ENCODE results near the gene CD6. TPM values are rescaled to one million over a fixed set of nuclear protein-coding genes. Genes with fewer than 3 reads are reported as not detected.

The CD6 gene
- polyA plus RNA-seq, 1 donor (not counting 4 experiments of a cell fraction or from before 2014, with no cell fraction given): 0.03 TPM

- Histone ChIP-seq H4K20me1 (ENCODE audit: control insufficient read depth, extremely low read depth, insufficient read depth, low read length) (no peaks in the 10 kb centered on the region), H3K4me2 (ENCODE audit: control insufficient read depth, extremely low read depth, insufficient read depth, low read depth, low read length) (no peak overlapping the region), H3K9me3 (ENCODE audit: control insufficient read depth, low read depth, low read length) (no peaks in the 10 kb centered on the region), H3K4me3 (ENCODE audit: control insufficient read depth in 2 of 3, extremely low read depth in 1 of 3, insufficient read depth in 2 of 3, low read depth in 1 of 3, low read length in 3 of 3) (no peak overlapping the region), H3K9me1 (ENCODE audit: control insufficient read depth, extremely low read depth, insufficient read depth, low read length) (no peaks in the 10 kb centered on the region), H3K27me3 (ENCODE audit: control insufficient read depth, extremely low read depth, insufficient read depth, low read length) (peaks cover 25% of the 10 kb centered on the region), H3K36me3 (ENCODE audit: control insufficient read depth in 2 of 2, extremely low read depth in 1 of 2, insufficient read depth in 2 of 2, low read length in 2 of 2) (no peaks in the 10 kb centered on the region), H3K27ac (ENCODE audit: control insufficient read depth, insufficient read depth, low read length) (no peak overlapping the region), H3K79me2 (ENCODE audit: control insufficient read depth, insufficient read depth, low read length) (no peaks in the 10 kb centered on the region), H3K9ac (ENCODE audit: control insufficient read depth, extremely low read depth, insufficient read depth, low read length) (no peak overlapping the region), H2AFZ (ENCODE audit: control insufficient read depth, low read length) (no peak overlapping the region), H3K4me1 (ENCODE audit: control insufficient read depth, extremely low read depth, insufficient read depth, low read length) (no peaks in the 10 kb centered on the region)
- FAIRE-seq: no peak
- dilution Hi-C loops (cut with MboI; ENCODE audit: extremely low pct_ligation_motif_present, low sequenced_read_pairs): no loop called here
- no peak for TF ChIP-seq CTCF (optimal IDR thresholded peaks at IDR 0.05 in 1 of 3, IDR thresholded peaks at IDR 0.05 in 1 of 3, conservative IDR thresholded peaks at IDR 0.05 in 1 of 3; ENCODE audit: extremely low read depth in 1 of 3, insufficient read depth in 2 of 3, low read length in 3 of 3)
- TF ChIP-seq EZH2 (IDR thresholded peaks at IDR 0.05; ENCODE audit: low read length): no peak
- DNase-seq (ENCODE audit: low read depth, low spot score): no peak
These were observed 21.4 kb downstream of the CD6 start for GRCh38 chr11:60992842-60993409.

GRCh38 chr11:60993615-60994014 lies 22.1 kb downstream of the CD6 start:
- Histone ChIP-seq H3K4me2 (ENCODE audit: control insufficient read depth, extremely low read depth, insufficient read depth, low read depth, low read length) (no peak overlapping the region), H3K27ac (ENCODE audit: control insufficient read depth, insufficient read depth, low read length) (no peak overlapping the region), H4K20me1 (ENCODE audit: control insufficient read depth, extremely low read depth, insufficient read depth, low read length) (no peaks in the 10 kb centered on the region), H3K36me3 (ENCODE audit: control insufficient read depth in 2 of 2, extremely low read depth in 1 of 2, insufficient read depth in 2 of 2, low read length in 2 of 2) (no peaks in the 10 kb centered on the region), H3K9ac (ENCODE audit: control insufficient read depth, extremely low read depth, insufficient read depth, low read length) (no peak overlapping the region), H3K79me2 (ENCODE audit: control insufficient read depth, insufficient read depth, low read length) (no peaks in the 10 kb centered on the region), H3K4me1 (ENCODE audit: control insufficient read depth, extremely low read depth, insufficient read depth, low read length) (no peaks in the 10 kb centered on the region), H3K9me1 (ENCODE audit: control insufficient read depth, extremely low read depth, insufficient read depth, low read length) (no peaks in the 10 kb centered on the region), H3K9me3 (ENCODE audit: control insufficient read depth, low read depth, low read length) (no peaks in the 10 kb centered on the region), H3K4me3 (ENCODE audit: control insufficient read depth in 2 of 3, extremely low read depth in 1 of 3, insufficient read depth in 2 of 3, low read depth in 1 of 3, low read length in 3 of 3) (no peak overlapping the region), H3K27me3 (ENCODE audit: control insufficient read depth, extremely low read depth, insufficient read depth, low read length) (peaks cover 22% of the 10 kb centered on the region), H2AFZ (ENCODE audit: control insufficient read depth, low read length) (no peak overlapping the region)
- DNase-seq (ENCODE audit: low read depth, low spot score) (no peak), FAIRE-seq (no peak)
- dilution Hi-C loops (cut with MboI; ENCODE audit: extremely low pct_ligation_motif_present, low sequenced_read_pairs): no loop called here
- TF ChIP-seq CTCF (optimal IDR thresholded peaks at IDR 0.05 in 1 of 3, IDR thresholded peaks at IDR 0.05 in 1 of 3, conservative IDR thresholded peaks at IDR 0.05 in 1 of 3; ENCODE audit: extremely low read depth in 1 of 3, insufficient read depth in 2 of 3, low read length in 3 of 3) (no peak), EZH2 (IDR thresholded peaks at IDR 0.05; ENCODE audit: low read length) (no peak)

Data from keratinocyte (primary cell).